Measurements from ENCODE around the gene KAZN.

GRCh38 chr1:15062479-15063099 is 464.1 kb downstream of the KAZN start:
- TF ChIP-seq CTCF (IDR thresholded peaks at IDR 0.05; ENCODE audit: low read depth, low read length, poor library complexity, severe bottlenecking), result peak; percentile 76
- no peak for TF ChIP-seq EZH2phosphoT487 (IDR thresholded peaks at IDR 0.05; ENCODE audit: borderline replicate concordance, low read length)
